Measurements from ENCODE around the gene NRP1. TPM values are rescaled to one million over a fixed set of nuclear protein-coding genes. Genes with fewer than 3 reads are reported as not detected.

The NRP1 gene
- total RNA-seq, 4 donors from 2014 or later, result 3.1 to 27.7 (median 12.0) TPM

DNA sequence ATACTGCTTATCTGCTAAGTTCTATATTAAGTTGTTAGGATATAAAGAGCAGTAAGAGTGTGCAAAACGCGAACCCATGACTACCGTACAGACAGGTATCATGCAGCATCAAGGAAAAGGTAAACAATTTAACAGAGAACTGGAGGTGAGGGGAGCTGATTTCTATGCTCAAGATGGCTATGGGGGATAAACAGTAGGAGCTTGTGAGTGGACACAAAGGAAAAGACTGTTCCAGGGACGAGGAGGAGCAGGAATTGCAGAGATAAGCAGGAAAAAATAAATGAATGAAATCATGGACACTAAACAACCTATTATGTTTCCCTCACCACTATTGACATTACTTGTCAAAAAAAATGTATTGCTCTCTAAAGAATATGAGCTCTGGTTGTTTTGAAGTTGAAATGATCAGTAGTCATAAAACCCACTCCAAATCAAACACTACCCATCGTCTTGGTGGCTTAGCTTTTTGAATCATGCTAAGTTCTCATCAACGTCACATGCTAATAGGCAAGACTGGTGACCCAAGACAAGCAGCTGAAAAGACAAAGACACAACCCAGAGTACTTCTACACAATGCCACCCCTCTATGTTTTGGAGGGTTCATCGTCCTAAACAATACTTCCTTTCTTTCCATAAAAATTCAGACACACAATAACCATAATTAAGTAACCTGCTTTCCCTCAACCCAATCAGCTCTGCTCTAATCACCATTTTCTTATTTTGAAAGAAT, 102.7 kb downstream of the NRP1 start:
- Histone ChIP-seq H3K27me3 (no peaks in the 10 kb centered on the region), H3K4me1 (peaks cover 0 to 21% (median 2%) of the 10 kb centered on the region in 3 donors), H3K36me3 (no peaks in the 10 kb centered on the region), H3K4me3 (no peak overlapping the region), H3K27ac (no peak overlapping the region), H3K9me3 (no peaks in the 10 kb centered on the region)
- intact Hi-C loops (cut with DNase I), result no loop called here
- TF ChIP-seq, protein P1, sequence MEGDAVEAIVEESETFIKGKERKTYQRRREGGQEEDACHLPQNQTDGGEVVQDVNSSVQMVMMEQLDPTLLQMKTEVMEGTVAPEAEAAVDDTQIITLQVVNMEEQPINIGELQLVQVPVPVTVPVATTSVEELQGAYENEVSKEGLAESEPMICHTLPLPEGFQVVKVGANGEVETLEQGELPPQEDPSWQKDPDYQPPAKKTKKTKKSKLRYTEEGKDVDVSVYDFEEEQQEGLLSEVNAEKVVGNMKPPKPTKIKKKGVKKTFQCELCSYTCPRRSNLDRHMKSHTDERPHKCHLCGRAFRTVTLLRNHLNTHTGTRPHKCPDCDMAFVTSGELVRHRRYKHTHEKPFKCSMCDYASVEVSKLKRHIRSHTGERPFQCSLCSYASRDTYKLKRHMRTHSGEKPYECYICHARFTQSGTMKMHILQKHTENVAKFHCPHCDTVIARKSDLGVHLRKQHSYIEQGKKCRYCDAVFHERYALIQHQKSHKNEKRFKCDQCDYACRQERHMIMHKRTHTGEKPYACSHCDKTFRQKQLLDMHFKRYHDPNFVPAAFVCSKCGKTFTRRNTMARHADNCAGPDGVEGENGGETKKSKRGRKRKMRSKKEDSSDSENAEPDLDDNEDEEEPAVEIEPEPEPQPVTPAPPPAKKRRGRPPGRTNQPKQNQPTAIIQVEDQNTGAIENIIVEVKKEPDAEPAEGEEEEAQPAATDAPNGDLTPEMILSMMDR (IDR thresholded peaks at IDR 0.05), result no peak
- no peak for TF ChIP-seq POLR2A (IDR thresholded peaks at IDR 0.05)
- DNase-seq, result no peak
- 92 to 96% methylated on average over 7 of the region's 7 CpGs for whole genome bisulfite sequencing, 2 donors

DNA sequence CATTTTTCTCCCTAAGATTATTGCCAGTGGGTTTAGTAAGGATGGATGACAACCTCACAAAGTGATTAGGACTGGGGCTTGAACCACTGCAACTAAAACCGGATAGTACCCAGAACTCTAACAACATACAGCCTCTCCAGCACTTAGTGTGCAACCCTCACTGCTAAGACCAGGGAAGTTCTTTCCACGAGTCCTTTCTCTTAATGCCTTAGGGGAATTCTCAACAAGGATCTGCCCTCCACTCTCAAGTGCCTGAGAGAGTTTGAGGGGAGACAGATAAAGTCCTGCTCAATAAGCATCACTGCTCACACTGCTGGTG, 104.6 kb downstream of the NRP1 start:
- H3K27me3 ChIP-seq, result no peaks in the 10 kb centered on the region
- DNase-seq, result no peak
- TF ChIP-seq, protein P1 (IDR thresholded peaks at IDR 0.05), result no peak
- no peak for TF ChIP-seq POLR2A (IDR thresholded peaks at IDR 0.05)
- no peak overlapping the region for H3K4me3 ChIP-seq
- peaks cover 0 to 15% (median 0%) of the 10 kb centered on the region in 3 donors for H3K36me3 ChIP-seq
- no peak overlapping the region for H3K27ac ChIP-seq
- WGBS, 2 donors, result 39 to 74% methylated on average over 2 of the region's 2 CpGs
- peaks cover 0 to 12% (median 2%) of the 10 kb centered on the region in 3 donors for H3K4me1 ChIP-seq
- intact Hi-C loops (cut with DNase I), result no loop called here
- H3K9me3 ChIP-seq, result no peaks in the 10 kb centered on the region

DNA sequence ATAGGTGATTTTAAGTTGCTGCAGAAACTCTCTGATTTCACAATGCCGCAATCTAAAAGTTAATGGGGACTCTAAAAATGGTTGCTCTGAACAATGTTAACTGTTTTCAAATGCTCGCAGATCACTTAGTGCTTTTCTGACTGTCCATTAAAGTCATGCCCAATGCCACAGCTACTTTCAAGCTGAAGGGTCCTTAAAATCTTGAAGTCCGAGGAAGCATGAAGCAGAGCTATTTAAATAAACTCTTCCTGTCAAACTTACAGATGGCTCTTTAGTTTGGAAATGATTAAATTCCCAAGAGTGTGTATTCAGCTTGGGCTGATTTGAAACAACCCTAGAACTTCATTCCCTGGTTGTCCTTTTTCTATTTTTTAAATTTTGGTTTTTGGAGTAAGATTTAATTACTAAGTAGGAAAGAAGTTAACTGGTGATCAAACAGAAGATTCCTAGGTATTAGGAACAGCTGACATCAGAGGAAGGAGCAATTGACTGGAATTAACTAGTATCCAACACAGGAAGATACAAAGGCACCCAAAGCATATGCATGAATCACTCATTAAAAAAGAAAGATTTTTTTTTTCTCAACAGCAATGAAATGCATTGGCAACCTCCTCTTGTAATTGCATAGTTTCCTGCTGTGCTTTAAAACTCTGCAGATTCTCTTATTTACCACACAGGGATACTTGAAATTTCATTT, 105.1 kb downstream of the NRP1 start:
- DNase-seq, result no peak
- intact Hi-C loops (cut with DNase I), result no loop called here
- Histone ChIP-seq H3K36me3 (peaks cover 0 to 20% (median 0%) of the 10 kb centered on the region in 3 donors), H3K4me1 (peaks cover 0 to 7% (median 0%) of the 10 kb centered on the region in 3 donors), H3K9me3 (no peaks in the 10 kb centered on the region), H3K4me3 (no peak overlapping the region), H3K27me3 (no peaks in the 10 kb centered on the region), H3K27ac (no peak overlapping the region)
- WGBS, 2 donors, result 75 to 91% methylated on average over 3 of the region's 3 CpGs
- TF ChIP-seq, protein P1 (IDR thresholded peaks at IDR 0.05), result no peak
- TF ChIP-seq POLR2A (IDR thresholded peaks at IDR 0.05), result no peak

DNA sequence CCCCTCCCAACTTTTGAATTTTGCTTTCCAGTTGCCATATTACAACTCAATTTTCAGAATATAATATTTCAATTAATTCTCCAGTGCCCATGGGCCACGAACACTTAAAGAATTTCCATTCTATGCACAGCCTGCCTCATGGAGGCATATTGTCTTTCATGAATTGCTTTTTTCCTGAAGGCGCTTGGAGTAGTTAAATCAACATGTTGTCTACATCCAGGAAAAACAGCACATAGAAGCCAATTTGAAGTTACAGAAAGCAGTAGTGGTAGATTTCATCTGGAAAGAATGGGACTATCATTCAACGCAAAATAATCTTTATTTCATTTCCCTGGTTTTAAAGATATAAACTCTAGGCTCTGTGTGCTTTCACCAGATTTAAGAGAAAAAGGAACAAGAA, 106.0 kb downstream of the NRP1 start:
- WGBS, 2 donors, result 74 to 89% methylated on average over 3 of the region's 3 CpGs
- Histone ChIP-seq H3K27me3 (no peaks in the 10 kb centered on the region), H3K9me3 (no peaks in the 10 kb centered on the region), H3K27ac (no peak overlapping the region), H3K36me3 (peaks cover 0 to 27% (median 0%) of the 10 kb centered on the region in 3 donors), H3K4me3 (no peak overlapping the region), H3K4me1 (peaks cover 0 to 5% (median 0%) of the 10 kb centered on the region in 3 donors)
- no peak for TF ChIP-seq POLR2A (IDR thresholded peaks at IDR 0.05)
- TF ChIP-seq, protein P1 (IDR thresholded peaks at IDR 0.05), result no peak
- DNase-seq, result no peak
- intact Hi-C loops (cut with DNase I), result no loop called here

DNA sequence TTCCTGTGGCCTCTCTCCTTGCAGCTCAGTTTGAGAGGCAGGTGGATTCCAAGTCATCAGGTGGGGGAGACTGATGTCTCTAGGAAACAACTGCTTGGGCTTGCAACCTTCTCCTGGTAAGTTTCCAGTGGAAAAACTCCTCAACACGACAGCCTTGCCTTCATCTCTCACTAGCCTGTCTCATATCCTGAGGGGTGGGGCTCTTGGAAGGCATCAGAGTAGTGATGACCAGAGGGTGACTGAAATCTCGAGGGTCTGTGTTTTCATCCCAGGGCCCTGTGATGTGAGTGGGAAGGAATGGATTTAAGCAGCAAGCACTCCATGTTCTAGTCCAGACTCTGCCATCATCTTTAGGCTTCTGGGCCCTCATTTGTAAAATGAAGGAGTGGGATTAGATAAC, 107.0 kb downstream of the NRP1 start:
- no peak for DNase-seq
- H3K27ac ChIP-seq, result no peak overlapping the region
- TF ChIP-seq, protein P1 (IDR thresholded peaks at IDR 0.05), result no peak
- no peak for TF ChIP-seq POLR2A (IDR thresholded peaks at IDR 0.05)
- 0 to 17% methylated on average over 1 to 2 of the region's 2 CpGs for WGBS, 2 donors
- intact Hi-C loops (cut with DNase I), result no loop called here
- H3K27me3 ChIP-seq, result no peaks in the 10 kb centered on the region
- H3K36me3 ChIP-seq, result peaks cover 0 to 35% (median 0%) of the 10 kb centered on the region in 3 donors
- no peaks in the 10 kb centered on the region for H3K9me3 ChIP-seq
- no peak overlapping the region for H3K4me3 ChIP-seq
- peaks cover 0 to 5% (median 0%) of the 10 kb centered on the region in 3 donors for H3K4me1 ChIP-seq
